ENCODE measurements around the gene PRAMEF12.
"Not testable (repeated sequence)": the region's sequence is repeated elsewhere in the genome, so short reads cannot be mapped to it uniquely, and the experiment has no call there.

The PRAMEF12 gene

GRCh38 chr1:12773438-12773837 lies at the start of gene PRAMEF12:
Gene PRAMEF12 (plus strand): TSS chr1:12773738. CDS start chr1:12774868, 1,130 bp downstream.
- no peak for TF ChIP-seq CTCF (IDR thresholded peaks at IDR 0.05; ENCODE audit: low read depth, low read length)
- DNase-seq, result no peak
- Histone ChIP-seq H3K27ac (no peak within 1 kb of the TSS), H3K9me3 (ENCODE audit: severe bottlenecking) (no peaks in the 10 kb centered on the region), H3K36me3 (no peaks in the 10 kb centered on the region), H3K4me3 (ENCODE audit: low read depth, low read length) (no peak within 1 kb of the TSS), H3K27me3 (ENCODE audit: insufficient read depth, low read depth, severe bottlenecking) (peaks cover 89% of the 10 kb centered on the region)

GRCh38 chr1:12728391-12728790 lies 45.1 kb upstream of the PRAMEF12 start:
- TF ChIP-seq CTCF (IDR thresholded peaks at IDR 0.05; ENCODE audit: low read depth, low read length), result no peak
- Histone ChIP-seq H3K27me3 (ENCODE audit: insufficient read depth, low read depth, severe bottlenecking) (peaks cover 48% of the 10 kb centered on the region), H3K9me3 (ENCODE audit: severe bottlenecking) (peaks cover 2% of the 10 kb centered on the region), H3K27ac (no peak overlapping the region), H3K4me3 (ENCODE audit: low read depth, low read length) (no peak overlapping the region), H3K36me3 (no peaks in the 10 kb centered on the region)
- no peak for DNase-seq

GRCh38 chr1:12730156-12730555 lies 43.4 kb upstream of the PRAMEF12 start:
- no peak overlapping the region for H3K27ac ChIP-seq
- DNase-seq, result no peak
- no peak for TF ChIP-seq CTCF (IDR thresholded peaks at IDR 0.05; ENCODE audit: low read depth, low read length)
- H3K9me3 ChIP-seq (ENCODE audit: severe bottlenecking), result peaks cover 2% of the 10 kb centered on the region
- no peaks in the 10 kb centered on the region for H3K36me3 ChIP-seq
- H3K27me3 ChIP-seq (ENCODE audit: insufficient read depth, low read depth, severe bottlenecking), result peaks cover 43% of the 10 kb centered on the region
- H3K4me3 ChIP-seq (ENCODE audit: low read depth, low read length), result no peak overlapping the region

- not testable (repeated sequence) for H3K27ac ChIP-seq; H3K36me3 ChIP-seq; DNase-seq; H3K9me3 ChIP-seq (ENCODE audit: severe bottlenecking); H3K4me3 ChIP-seq (ENCODE audit: low read depth, low read length)
- H3K27me3 ChIP-seq (ENCODE audit: insufficient read depth, low read depth, severe bottlenecking), result peaks cover 34% of the 10 kb centered on the region
Measured at GRCh38 chr1:12731084-12731483, 42.5 kb upstream of the PRAMEF12 start.

GRCh38 chr1:12734651-12735050 lies 38.9 kb upstream of the PRAMEF12 start:
- DNase-seq, result no peak
- no peak overlapping the region for H3K4me3 ChIP-seq (ENCODE audit: low read depth, low read length)
- TF ChIP-seq CTCF (IDR thresholded peaks at IDR 0.05; ENCODE audit: low read depth, low read length), result no peak
- H3K27ac ChIP-seq, result no peak overlapping the region
- H3K36me3 ChIP-seq, result no peaks in the 10 kb centered on the region
- peaks cover 2% of the 10 kb centered on the region for H3K9me3 ChIP-seq (ENCODE audit: severe bottlenecking)
- H3K27me3 ChIP-seq (ENCODE audit: insufficient read depth, low read depth, severe bottlenecking), result peaks cover 32% of the 10 kb centered on the region

- no peak for DNase-seq
- TF ChIP-seq CTCF (IDR thresholded peaks at IDR 0.05; ENCODE audit: low read depth, low read length), result no peak
- Histone ChIP-seq H3K9me3 (ENCODE audit: severe bottlenecking) (no peaks in the 10 kb centered on the region), H3K27ac (no peak overlapping the region), H3K4me3 (ENCODE audit: low read depth, low read length) (no peak overlapping the region), H3K36me3 (no peaks in the 10 kb centered on the region), H3K27me3 (ENCODE audit: insufficient read depth, low read depth, severe bottlenecking) (peaks cover 63% of the 10 kb centered on the region)
Measured at GRCh38 chr1:12738934-12739333, 34.6 kb upstream of the PRAMEF12 start.

All from WERI-Rb-1 (cell line).